Body of pancreas (tissue), 4 donors: ENCODE results near the gene CD44. TPM values are rescaled to one million over a fixed set of nuclear protein-coding genes. Genes with fewer than 3 reads are reported as not detected.

Experiments used
- ATAC-seq: fragments of 150-250 bp; one replicate; pipeline ENCODE4 v1.9.1; 2016
- DNase-seq, 4 donors: peaks; one replicate each; pipeline ENCODE4 v3.0.0-alpha.2; 2019
- H3K27ac ChIP-seq, 4 donors: fragments of 200-600 bp; sonication (generic); 1 replicate in 3 of 4; 2 replicates in 1 of 4; pipeline versions ENCODE4 v1.5.1 to v1.6.1; 2016 to 2019; ENCODE audit warnings: mild to moderate bottlenecking in 1 of 4, mixed read lengths in 1 of 4, moderate library complexity in 1 of 4
- H3K27me3 ChIP-seq, 2 donors: fragments of 200-600 bp; sonication (generic); one replicate each; pipeline ENCODE4 v1.6.0; 2016; ENCODE audit warnings: mild to moderate bottlenecking in 1 of 2
- H3K36me3 ChIP-seq, 2 donors: fragments of 200-600 bp; sonication (generic); replicated peaks in 1 of 2; 2 replicates each; pipeline ENCODE4 v1.5.1; 2016; ENCODE audit warnings: low read depth in 2 of 2; ENCODE audit not compliant: insufficient read depth in 1 of 2
- H3K4me1 ChIP-seq: fragments of 200-600 bp; sonication (generic); one replicate; pipeline ENCODE4 v1.6.0; 2016
- H3K4me3 ChIP-seq, 2 donors: fragments of 200-600 bp; sonication (generic); 1 replicate in 1 of 2; 2 replicates in 1 of 2; pipeline ENCODE4 v1.5.1; 2016 to 2019
- H3K9me3 ChIP-seq, 3 donors: fragments of 200-600 bp; sonication (generic); 1 replicate in 2 of 3; 2 replicates in 1 of 3; pipeline ENCODE4 v1.5.1; 2016
- CTCF ChIP-seq, 7 experiments: fragments of 450-650 bp in 4 of 7; fragments of 200-600 bp in 3 of 7; sonication (generic) in 3 of 7; IDR thresholded peaks; one replicate each; pipeline ENCODE4 v1.5.1; 2016 to 2019; ENCODE audit warnings: antibody characterized with exemption in 7 of 7
- POLR2A ChIP-seq, 3 donors: fragments of 450-650 bp; IDR thresholded peaks; one replicate each; pipeline ENCODE4 v1.6.1; 2016; ENCODE audit warnings: antibody characterized with exemption in 3 of 3, mild to moderate bottlenecking in 2 of 3
- WGBS, 2 donors: methylation state at CpG; one replicate each; pipeline ENCODE4 v1.1.5; 2017; 5-methylcytosine and 5-hydroxymethylcytosine counted together
- intact Hi-C: fragments of 100-400 bp; cut with DNase I; formaldehyde crosslinking; loops from one replicate; pipeline ENCODE4 v1.15.1; 2023
- total RNA-seq, 2 donors: library from RNA; depleted of rRNA; stranded (reverse); fragments of >200 nt; gene quantifications; one replicate each; pipeline ENCODE4 v1.1.0, GENCODE V29; 2016

CD44 gene
- total RNA-seq, 2 donors from 2014 or later = 266 to 433 TPM

- no peaks in the 10 kb centered on the region for H3K36me3 ChIP-seq
- DNase-seq (no peak), ATAC-seq (no peak)
- peaks cover 53% of the 10 kb centered on the region for H3K4me1 ChIP-seq
- H3K27me3 ChIP-seq = no peaks in the 10 kb centered on the region
- TF ChIP-seq POLR2A (IDR thresholded peaks at IDR 0.05) = no peak
- no peak for TF ChIP-seq CTCF (IDR thresholded peaks at IDR 0.05)
- H3K4me3 ChIP-seq = no peak overlapping the region
- 35 to 48% methylated on average over 1 of the region's 1 CpG for WGBS, 2 donors
- no peak overlapping the region for H3K27ac ChIP-seq
- H3K9me3 ChIP-seq = no peaks in the 10 kb centered on the region
- intact Hi-C loops = no loop called here
Measured at GRCh38 chr11:35238882-35239281, 99.9 kb downstream of the CD44 start.

- no peaks in the 10 kb centered on the region for H3K27me3 ChIP-seq
- no peak overlapping the region for H3K27ac ChIP-seq
- TF ChIP-seq CTCF (IDR thresholded peaks at IDR 0.05) (no peak), POLR2A (IDR thresholded peaks at IDR 0.05) (no peak)
- H3K4me3 ChIP-seq = no peak overlapping the region
- H3K9me3 ChIP-seq = no peaks in the 10 kb centered on the region
- H3K4me1 ChIP-seq = peaks cover 60% of the 10 kb centered on the region
- no peaks in the 10 kb centered on the region for H3K36me3 ChIP-seq
- 62 to 73% methylated on average over 4 of the region's 4 CpGs for WGBS, 2 donors
- no peak for DNase-seq
- intact Hi-C loops = no loop called here
- no peak for ATAC-seq
Measured at GRCh38 chr11:35239471-35240075, 100.6 kb downstream of the CD44 start.

GRCh38 chr11:35241083-35241482 is 102.1 kb downstream of the CD44 start:
- ATAC-seq (no peak), DNase-seq (no peak)
- WGBS, 2 donors = 100% methylated on average over 1 of the region's 1 CpG
- intact Hi-C loops = no loop called here
- Histone ChIP-seq H3K4me3 (no peak overlapping the region), H3K27me3 (no peaks in the 10 kb centered on the region), H3K4me1 (peaks cover 48% of the 10 kb centered on the region), H3K9me3 (no peaks in the 10 kb centered on the region), H3K27ac (no peak overlapping the region), H3K36me3 (no peaks in the 10 kb centered on the region)
- TF ChIP-seq CTCF (IDR thresholded peaks at IDR 0.05) (no peak), POLR2A (IDR thresholded peaks at IDR 0.05) (no peak)

- 94 to 100% methylated on average over 1 of the region's 1 CpG for WGBS, 2 donors
- DNase-seq (no peak), ATAC-seq (no peak)
- Histone ChIP-seq H3K27me3 (no peaks in the 10 kb centered on the region), H3K4me3 (no peak overlapping the region), H3K27ac (no peak overlapping the region), H3K4me1 (peaks cover 43% of the 10 kb centered on the region), H3K9me3 (no peaks in the 10 kb centered on the region), H3K36me3 (no peaks in the 10 kb centered on the region)
- intact Hi-C loops = no loop called here
- TF ChIP-seq POLR2A (IDR thresholded peaks at IDR 0.05) (no peak), CTCF (IDR thresholded peaks at IDR 0.05) (no peak)
Measured at GRCh38 chr11:35241531-35241930, 102.6 kb downstream of the CD44 start.
